KOPT-K1 (cell line): Measurements from ENCODE around the gene DDX41.

Experiments used
- H3K27ac ChIP-seq: fragments of 200-600 bp; sonication (generic); 2 replicates; pipeline ENCODE4 v1.5.1; 2016; ENCODE audit warnings: antibody characterized with exemption, mild to moderate bottlenecking, low read depth, low read length; ENCODE audit not compliant: poor library complexity, severe bottlenecking
- H3K36me3 ChIP-seq: fragments of 200-600 bp; sonication (generic); 2 replicates; pipeline ENCODE4 v1.5.1; 2017; ENCODE audit warnings: antibody characterized with exemption, mild to moderate bottlenecking, low read length, moderate library complexity; ENCODE audit not compliant: insufficient read depth
- H3K9me3 ChIP-seq: fragments of 200-600 bp; sonication (generic); 2 replicates; pipeline ENCODE4 v1.5.1; 2017; ENCODE audit warnings: antibody characterized with exemption, low read length, mild to moderate bottlenecking; ENCODE audit not compliant: insufficient read depth, poor library complexity, severe bottlenecking

Gene DDX41

DNA sequence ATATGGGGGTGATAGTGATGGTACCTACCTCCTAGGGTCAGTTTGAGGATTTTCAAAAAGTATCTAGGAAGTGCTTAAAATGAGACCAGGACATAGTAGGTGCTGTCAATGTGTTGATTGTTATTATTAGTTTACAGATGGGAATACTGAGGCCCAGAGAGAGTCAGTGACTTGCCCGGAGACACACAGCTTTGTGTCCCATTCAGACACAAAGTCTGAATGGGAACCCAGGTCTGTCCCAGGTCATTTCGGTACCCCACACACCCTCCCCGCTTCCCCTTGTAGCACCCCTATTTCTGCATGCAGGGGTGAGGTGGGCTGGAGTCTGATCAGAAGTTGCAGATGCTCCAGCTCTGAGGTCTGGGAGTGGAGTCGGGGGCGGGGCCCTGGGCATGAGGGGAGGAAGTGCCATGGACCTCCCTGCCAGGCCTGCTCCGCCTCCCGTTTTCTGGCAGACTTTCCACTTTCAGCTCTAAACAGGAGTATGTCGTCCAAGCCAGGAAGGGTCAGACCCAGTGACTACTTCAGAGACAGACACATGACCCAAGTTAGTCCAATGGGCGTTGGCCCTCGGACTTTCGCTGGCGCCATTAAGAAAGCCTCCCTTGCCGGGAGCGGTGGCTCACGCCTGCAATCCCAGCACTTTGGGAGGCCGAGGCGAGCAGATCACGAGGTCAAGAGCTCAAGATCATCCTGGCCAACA, 40.1 kb downstream of the DDX41 start:
- Histone ChIP-seq H3K9me3 (no peaks in the 10 kb centered on the region), H3K27ac (no peak overlapping the region), H3K36me3 (no peaks in the 10 kb centered on the region)

DNA sequence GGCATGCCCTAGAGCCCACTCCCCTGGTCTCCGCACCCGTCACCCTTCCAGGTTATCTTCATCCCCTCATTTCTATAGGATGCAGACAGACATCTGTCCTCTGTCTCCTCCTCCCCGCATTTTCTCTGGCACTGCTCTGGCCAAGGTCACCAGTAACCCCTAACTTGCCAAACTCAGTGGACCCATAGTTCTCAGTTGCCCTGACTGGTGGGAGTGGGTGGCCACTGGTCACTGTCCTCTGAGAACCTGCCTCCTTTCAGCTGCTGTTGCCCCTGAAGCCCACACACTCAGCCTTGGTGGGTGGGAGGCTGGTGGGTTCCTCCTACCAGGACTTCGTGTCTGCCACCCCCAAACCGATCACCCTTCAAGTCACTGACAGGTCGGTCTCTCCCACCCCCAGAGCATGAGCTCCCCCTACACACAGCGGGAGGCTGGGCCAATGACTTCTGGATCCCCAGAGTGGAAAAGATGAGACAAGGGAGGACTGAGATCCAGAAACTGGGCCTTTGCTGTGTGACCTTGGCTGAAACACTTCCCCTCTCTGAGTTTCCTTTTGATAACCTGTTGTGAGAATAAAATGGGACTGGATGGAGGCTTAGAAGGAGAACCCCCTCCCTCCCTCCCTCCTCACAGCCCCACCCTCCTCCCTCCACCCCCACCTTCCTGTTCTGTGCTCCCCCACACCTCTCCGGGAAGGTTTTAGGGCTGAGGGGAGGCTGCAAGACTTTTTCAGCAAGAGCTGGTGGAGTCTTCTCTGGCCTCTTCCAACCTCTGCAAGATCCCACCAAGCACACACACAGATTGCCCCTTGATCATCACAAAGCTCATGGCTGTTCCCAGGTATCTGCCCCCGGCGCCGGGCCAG, 41.0 kb downstream of the DDX41 start:
- H3K9me3 ChIP-seq: no peaks in the 10 kb centered on the region
- H3K27ac ChIP-seq: no peak overlapping the region
- H3K36me3 ChIP-seq: no peaks in the 10 kb centered on the region

DNA sequence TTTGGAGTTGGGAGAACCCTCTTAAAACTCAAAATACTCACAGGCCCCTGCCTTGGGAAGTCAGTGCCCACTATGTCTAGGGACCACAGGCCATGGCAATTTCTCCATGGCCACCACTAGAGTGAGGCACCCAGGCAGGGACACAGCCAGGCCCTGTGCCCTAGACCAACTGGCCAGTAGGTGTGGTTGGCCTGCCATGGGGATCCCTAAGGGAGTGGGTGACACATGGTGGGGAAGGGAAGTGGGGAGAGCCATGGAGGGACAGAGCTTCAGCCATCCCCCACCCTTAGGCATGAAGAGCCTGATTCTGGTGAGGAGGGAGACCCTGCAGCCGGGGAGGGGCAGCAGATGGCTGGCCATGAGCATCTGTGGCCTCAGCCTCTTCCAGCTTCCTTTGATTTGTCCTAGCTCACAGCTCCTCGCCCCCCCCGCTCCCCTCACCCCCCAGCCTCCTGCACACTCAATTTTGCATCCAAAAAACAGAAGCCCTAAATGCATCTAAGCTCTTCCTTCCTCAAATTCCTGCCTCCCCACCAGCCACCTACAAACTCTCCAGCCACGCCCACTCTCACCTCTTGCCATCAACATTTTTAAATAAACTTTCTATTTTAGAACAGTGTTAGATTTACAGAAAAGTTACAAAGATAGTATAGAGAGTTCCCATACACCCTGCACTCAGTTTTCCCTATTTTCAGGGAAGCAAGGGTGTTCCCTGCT, 41.8 kb downstream of the DDX41 start:
- Histone ChIP-seq H3K36me3 (no peaks in the 10 kb centered on the region), H3K27ac (no peak overlapping the region), H3K9me3 (no peaks in the 10 kb centered on the region)

DNA sequence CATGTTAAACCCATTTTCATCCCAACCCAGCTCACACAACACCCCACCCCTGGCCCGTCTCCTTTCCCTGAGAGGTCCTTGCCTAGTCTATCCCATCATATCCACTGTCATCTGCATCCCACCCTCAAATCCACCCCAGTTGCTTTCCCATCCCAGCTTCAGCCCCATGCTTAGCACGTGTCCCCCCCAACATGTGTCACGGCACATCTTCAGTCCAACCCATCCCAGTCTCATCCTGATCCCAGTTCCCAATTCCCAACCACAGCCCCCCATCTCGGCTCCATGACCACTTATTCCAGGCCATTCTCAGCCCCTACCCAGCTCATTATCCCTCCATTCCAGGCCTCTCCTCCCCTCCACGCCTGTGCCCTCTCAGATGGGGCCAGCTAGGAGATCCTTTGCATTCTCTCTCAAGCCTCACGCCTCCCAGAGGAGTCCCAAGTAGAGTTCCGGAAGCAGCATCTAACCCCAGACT, 42.7 kb downstream of the DDX41 start:
- H3K9me3 ChIP-seq: no peaks in the 10 kb centered on the region
- H3K27ac ChIP-seq: no peak overlapping the region
- 0 out of 2 replicates have a peak, but pooled peaks cover under 1% of the 10 kb centered on the region for H3K36me3 ChIP-seq

DNA sequence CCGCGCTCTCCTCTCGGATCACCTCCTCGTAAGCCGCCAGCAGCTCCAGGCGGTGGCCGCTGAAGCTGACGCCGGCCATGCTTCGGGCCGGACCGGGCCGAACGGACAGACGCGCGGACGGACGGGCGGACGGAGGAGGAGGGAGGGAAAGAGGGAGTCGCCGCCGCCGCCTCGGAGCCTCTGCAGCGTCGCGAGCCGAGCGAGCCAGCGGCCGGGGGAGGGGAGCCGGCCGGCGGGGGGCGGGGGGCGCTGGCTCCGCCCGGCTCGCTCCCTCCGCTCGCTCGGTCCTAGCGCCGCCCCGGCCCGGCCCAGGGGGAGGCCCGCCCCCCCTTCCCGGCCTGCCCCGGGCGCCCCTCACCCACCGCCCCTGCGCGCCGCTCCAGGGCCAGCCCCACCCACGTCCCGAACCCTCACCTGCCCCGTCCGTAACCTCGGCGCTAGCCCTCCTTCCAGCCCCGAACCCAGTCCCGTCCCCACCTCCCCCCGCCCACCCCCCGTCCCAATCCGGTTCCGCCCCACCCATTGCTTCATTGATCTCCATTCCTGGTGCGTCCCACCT, 43.2 kb downstream of the DDX41 start, which contains the start of gene DBN1:
Gene DBN1 (minus strand): TSS at position 192 of the 559 bp plus-strand sequence. CDS start 113 bp downstream, at position 79.
- peak within 1 kb of the TSS; percentile 61 for H3K27ac ChIP-seq
- peaks cover 5% of the 10 kb centered on the region for H3K36me3 ChIP-seq

DNA sequence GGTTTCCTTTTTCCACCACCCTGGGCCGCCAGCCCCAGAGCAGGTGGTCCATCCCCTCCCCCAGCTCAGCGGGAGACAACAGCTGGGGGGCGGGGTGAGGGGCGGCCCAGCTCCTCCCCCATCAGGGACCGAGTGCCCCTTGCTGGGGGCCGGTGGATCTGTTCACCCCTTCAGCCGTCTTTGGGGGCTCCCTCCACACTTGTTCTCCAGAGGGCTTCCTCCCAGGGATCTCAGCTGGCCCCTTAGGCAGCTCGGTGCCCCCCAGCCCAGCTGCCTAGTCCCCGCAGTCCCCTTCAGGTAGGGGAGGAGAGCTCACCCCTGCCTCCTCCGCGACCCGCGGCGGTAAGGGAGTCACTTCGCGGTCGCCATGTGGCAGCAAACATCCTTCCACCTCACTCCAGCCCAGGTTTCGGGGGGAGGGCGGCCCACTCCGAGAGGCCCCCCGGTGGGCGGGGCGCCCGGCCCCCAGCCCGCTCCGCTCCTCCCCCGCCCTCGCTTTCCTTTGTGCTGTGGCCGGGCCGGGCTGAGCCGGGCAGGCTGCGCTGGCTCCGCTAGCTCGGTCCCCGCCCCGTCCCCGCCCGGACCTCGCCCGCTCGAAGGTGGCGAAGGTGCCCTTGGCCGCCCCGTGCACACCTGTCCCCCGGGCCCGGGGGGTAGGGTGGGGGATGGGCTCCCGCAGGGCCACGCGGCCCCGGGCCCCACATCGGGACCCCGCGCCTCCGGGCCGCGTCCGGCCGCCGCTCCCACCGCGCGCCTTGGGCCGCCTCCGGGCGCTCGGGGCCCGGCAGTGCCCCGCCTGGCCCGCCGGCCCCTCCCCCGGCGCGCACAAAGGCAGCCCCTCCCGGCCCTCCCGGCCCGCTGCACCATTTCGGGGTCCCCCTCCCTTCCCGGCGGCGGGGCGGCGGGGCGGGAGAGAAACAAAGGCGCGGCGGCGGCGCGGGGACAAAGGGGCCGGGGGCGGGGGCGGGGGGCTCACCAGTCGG, 44.0 kb downstream of the DDX41 start:
- H3K27ac ChIP-seq: peak overlapping the region; percentile 61
- H3K36me3 ChIP-seq: peaks cover 12% of the 10 kb centered on the region
- H3K9me3 ChIP-seq: no peaks in the 10 kb centered on the region

More for the DNA sequence above, 43.2 kb downstream of the DDX41 start, which contains the start of gene DBN1:
- H3K9me3 ChIP-seq: no peaks in the 10 kb centered on the region

DNA sequence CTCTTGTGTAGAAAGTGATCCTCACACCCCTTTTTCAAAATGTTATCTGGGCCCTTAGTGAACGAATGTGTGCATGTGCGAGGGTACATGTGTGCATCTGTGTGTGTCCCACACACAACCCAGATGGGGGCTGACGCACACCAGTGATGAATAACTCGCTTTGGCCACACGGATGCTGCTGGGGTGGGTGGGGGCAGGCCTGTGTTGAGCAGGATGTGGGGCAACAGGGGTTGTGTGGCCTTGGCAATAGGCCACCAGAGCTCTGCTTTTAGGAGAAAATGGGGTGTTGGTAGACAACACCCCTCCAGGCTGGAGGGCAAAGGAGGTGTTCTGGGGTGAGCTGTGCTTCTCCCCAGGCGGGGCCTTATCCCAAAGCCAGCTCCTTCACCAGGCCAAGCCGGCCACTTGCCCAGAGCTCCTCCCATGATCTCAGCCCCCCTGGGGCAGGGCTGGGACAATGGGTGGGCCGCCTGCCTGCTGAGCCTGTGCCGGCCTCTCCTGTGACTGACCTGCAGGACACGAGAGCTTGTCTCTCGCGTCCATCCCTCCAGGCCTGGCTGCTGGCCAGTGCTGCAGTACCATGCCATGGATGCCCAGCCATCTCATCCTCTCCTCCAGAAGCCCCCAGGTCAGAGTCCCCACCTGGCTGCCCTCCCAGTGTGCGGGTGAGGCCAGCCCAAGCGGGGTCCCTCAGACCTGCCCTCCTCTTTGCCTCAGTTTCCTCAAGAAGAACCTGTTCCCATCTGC, 45.0 kb downstream of the DDX41 start:
- no peak overlapping the region for H3K27ac ChIP-seq
- peaks cover 22% of the 10 kb centered on the region for H3K36me3 ChIP-seq
- no peaks in the 10 kb centered on the region for H3K9me3 ChIP-seq

DNA sequence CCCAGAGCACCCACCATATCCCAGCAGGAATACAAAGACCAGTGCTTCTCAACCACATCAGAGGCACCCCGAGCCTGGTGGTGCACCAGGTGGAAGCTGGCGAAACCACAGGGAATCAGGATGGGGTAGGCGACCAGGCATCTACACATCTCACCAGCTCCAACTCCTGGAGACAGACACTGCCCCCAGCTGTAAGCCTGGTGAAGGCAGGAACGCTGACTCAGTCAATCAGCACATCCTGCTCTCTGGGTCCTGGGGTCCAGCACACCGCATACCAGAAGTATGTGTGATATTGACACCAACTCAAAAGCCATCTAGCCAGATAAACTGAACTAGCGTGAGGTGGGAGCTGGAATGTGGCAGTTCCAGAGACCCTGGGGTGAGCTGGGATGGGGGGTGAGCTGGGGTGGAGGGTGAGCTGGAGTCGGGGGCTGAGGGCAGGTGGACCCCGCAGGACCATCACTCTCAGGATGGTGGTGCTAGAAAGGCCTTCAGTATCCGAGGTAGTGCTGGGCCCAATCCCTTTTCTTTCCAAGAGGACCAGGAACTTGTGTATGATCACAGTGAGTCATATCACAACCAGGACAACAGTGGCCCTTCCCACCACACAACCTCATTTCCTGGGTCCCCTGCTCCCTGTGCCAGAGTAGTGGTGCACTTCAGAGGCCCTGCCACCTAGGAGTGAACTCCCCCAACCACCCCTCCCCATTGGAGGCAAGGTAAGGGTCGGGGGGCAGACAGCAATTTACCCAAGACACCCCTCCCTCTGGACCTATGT, 45.8 kb downstream of the DDX41 start:
- Histone ChIP-seq H3K9me3 (no peaks in the 10 kb centered on the region), H3K36me3 (peaks cover 30% of the 10 kb centered on the region), H3K27ac (no peak overlapping the region)

DNA sequence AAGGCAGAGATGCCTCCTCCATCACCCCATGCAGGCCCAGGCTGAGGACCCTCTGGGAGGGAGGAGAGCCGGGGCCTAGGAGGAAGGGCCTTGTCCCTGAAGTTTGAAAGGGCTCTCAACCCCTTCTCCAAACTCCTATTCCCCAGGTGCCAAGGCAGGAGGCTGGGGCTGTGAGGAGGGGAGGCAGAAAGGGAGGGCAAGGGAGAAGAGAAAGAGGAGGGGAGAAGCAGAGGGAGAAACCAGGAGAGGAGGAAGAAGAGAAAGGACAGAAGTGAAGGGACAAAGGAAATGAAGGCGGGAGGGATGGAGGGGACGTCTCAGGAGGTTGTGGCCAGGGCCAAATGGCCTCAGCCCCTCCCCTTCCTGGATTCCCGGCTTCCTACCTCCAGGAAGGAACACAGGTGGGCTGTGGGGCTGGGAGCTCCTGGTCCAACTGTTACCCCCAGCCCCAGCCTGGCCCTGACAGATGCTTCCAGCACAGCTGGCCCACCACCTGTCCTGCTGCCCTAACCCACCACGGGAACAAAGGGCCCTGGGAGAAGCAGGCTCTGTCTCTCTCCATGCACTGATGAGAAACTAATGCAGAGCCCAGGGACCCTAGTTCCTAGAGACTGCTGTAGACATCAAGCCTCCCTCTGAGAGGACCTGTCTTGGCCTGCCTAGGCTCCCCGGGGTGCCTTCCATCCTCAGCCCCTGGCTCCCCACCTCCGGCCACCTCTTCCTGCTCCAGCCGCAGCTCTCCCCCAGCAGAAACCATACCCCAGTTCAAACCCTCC, 46.8 kb downstream of the DDX41 start:
- Histone ChIP-seq H3K27ac (no peak overlapping the region), H3K36me3 (peaks cover 40% of the 10 kb centered on the region)

DNA sequence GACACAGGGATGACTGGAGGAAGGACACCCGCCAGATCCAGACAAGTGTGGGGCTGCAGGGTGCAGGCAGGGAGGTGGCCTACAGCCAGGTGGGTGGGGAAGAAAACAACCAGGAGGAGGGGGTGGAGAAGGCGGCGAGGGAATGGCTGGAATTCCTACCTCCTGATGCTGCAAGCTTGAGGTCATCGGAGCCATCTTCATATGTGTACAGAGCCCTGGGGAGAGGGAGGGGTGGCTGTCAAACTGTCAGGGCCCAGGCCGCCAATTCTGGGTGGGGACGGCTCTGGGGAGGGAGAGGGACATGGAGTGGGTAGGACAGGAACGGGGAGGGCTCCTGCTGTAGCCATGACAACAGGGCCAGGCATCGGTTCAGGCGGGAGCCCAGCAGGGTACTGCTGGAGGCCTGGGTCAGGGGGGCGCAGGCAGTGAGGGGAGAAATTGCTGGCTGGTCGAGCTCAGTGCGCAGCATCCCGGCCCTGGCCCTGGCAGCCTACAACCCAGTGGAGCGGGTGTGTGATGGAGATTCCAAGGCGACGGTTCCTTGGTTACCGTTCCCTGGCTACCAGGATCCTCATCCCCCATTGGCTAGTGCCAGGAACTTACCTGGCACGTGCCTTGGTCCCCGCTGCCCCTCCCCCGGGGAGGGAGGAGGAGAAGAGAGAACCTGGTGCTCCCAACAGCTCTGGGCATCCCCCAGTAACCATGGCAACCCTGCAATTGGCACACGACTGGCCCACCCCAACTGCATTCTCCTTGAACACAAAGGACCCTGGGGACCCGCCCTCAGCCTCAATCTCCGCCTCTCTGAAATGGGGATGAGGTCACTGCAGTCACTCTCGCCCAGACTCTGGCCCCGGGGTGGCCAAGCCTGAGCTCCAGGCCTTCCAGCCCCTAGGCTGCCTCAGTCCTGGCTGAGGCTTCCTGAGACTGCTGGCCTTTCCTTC, 47.8 kb downstream of the DDX41 start:
- Histone ChIP-seq H3K36me3 (peaks cover 40% of the 10 kb centered on the region), H3K27ac (no peak overlapping the region), H3K9me3 (no peaks in the 10 kb centered on the region)

More for the DNA sequence above, 46.8 kb downstream of the DDX41 start:
- H3K9me3 ChIP-seq: no peaks in the 10 kb centered on the region

DNA sequence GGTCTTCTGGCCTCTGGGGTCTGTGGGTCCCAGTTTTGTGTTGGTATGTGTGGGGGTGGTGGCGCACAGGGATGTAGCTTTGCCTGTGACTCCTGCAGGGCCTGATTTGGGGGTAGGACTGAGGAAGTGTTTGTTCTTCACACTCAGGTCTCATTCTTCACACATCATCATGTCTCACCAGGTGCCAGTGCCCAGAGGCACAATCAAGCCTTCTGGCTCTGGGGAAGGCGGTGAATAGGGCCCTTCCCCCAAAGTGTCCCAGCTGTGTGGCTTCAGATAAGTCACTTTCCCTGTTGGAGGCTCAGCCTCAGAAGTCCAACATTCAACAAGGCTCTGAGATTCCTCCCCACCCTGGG, 48.5 kb downstream of the DDX41 start:
- H3K36me3 ChIP-seq: peaks cover 43% of the 10 kb centered on the region
- no peak overlapping the region for H3K27ac ChIP-seq
- H3K9me3 ChIP-seq: no peaks in the 10 kb centered on the region
